Mucosa of rectum (tissue), 2 donors: ENCODE data around the gene LTO1.
"Not testable (repeated sequence)": the region's sequence is repeated elsewhere in the genome, so short reads cannot be mapped to it uniquely, and the experiment has no call there.

Experiments
- H3K27ac ChIP-seq, 2 donors: one replicate each; pipeline ENCODE4 v1.7.0; 2013; ENCODE audit warnings: inconsistent platforms in 2 of 2, low read depth in 2 of 2, low read length in 2 of 2
- H3K27me3 ChIP-seq, 2 donors: one replicate each; pipeline ENCODE4 v1.7.0; 2013; ENCODE audit warnings: low read length in 2 of 2; ENCODE audit not compliant: control insufficient read depth in 2 of 2, insufficient read depth in 2 of 2
- H3K36me3 ChIP-seq, 2 donors: one replicate each; pipeline ENCODE4 v1.7.0; 2013; ENCODE audit warnings: low read length in 2 of 2; ENCODE audit not compliant: control insufficient read depth in 2 of 2, insufficient read depth in 2 of 2
- H3K4me1 ChIP-seq, 2 donors: one replicate each; pipeline ENCODE4 v1.7.0; 2013; ENCODE audit warnings: low read length in 2 of 2, mild to moderate bottlenecking in 1 of 2; ENCODE audit not compliant: control insufficient read depth in 2 of 2, insufficient read depth in 2 of 2
- H3K4me3 ChIP-seq, 2 donors: one replicate each; pipeline ENCODE4 v1.7.0; 2013; ENCODE audit warnings: low read length in 2 of 2
- H3K9ac ChIP-seq, 2 donors: one replicate each; pipeline ENCODE4 v1.7.0; 2013; ENCODE audit warnings: low read length in 2 of 2, low read depth in 1 of 2, mild to moderate bottlenecking in 1 of 2
- H3K9me3 ChIP-seq, 2 donors: one replicate each; pipeline ENCODE4 v1.7.0; 2013; ENCODE audit warnings: low read length in 2 of 2; ENCODE audit not compliant: control insufficient read depth in 2 of 2
- donor health status: healthy.
- donor health status: Normal muscosa, but diverticular disease.

The LTO1 gene

DNA sequence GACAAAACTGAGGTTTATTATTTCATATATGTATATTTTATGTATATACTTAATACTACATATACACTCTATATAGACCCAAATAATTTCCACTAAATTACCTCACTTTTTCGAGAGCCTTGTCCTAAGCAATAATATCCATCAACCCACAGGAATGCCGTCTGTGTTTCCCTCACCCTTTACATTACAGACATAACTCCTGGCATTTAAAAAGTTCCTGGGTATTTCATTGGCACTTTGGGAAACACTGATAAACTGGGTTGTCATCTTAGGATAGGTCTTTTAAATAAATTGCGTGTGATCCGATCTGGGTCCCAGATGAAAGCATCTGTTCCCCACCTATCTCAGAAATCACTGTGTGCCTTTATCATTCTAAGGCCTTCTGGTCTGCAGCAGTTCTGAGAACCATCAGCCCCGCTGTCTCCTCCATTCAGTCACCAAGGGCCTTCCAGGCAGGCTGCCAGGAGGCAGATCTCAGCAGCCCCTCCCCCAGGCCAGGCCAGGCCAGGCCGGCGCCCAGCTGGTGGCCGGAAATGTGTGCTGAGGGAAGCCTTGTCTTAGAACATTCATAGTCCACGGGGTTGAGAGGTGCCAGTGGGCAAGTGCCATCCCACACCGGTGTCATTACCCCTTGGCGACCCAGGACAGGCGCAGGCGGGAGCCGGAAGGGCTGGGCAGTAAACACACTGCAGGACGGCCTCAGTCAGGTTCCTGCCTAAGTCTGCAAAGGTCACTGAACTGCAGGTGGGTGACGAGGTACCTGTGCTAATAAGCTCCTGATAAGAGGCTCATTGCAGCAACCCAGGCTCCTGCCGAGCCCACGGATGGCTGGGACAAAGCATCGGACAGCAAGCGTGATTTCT, 25.4 kb upstream of the LTO1 start:
- Histone ChIP-seq H3K36me3 (no peaks in the 10 kb centered on the region), H3K4me1 (peaks cover 6 to 7% of the 10 kb centered on the region in 2 donors), H3K4me3 (no peak overlapping the region), H3K27ac (no peak overlapping the region), H3K9ac (no peak overlapping the region), H3K9me3 (peaks cover 0 to 2% of the 10 kb centered on the region in 2 donors), H3K27me3 (peaks cover 29 to 39% of the 10 kb centered on the region in 2 donors)

DNA sequence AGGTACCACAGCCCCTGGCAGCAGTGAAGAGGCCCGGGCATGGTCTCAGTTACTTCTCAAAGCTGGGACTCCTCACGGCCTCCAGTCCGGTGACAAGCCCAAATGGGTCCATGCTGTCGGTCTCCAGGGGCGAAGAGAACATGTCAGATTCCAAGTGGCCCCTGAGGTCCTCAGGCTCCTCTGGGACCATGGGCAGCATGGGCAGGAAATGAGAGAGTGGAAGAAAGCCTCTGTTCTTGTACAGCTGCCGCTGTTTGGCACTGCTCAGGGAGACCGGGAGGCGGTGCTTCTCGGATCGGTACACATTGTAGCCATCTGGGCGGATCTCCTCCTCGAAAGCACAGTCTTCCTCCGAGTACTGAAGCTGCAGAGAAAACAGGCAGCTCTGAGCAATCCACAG, 24.1 kb upstream of the LTO1 start:
- Histone ChIP-seq H3K4me3 (no peak overlapping the region), H3K4me1 (no peaks in the 10 kb centered on the region), H3K9ac (no peak overlapping the region), H3K27me3 (peaks cover 29 to 36% of the 10 kb centered on the region in 2 donors), H3K27ac (no peak overlapping the region), H3K36me3 (no peaks in the 10 kb centered on the region), H3K9me3 (peaks cover 0 to 2% of the 10 kb centered on the region in 2 donors)

DNA sequence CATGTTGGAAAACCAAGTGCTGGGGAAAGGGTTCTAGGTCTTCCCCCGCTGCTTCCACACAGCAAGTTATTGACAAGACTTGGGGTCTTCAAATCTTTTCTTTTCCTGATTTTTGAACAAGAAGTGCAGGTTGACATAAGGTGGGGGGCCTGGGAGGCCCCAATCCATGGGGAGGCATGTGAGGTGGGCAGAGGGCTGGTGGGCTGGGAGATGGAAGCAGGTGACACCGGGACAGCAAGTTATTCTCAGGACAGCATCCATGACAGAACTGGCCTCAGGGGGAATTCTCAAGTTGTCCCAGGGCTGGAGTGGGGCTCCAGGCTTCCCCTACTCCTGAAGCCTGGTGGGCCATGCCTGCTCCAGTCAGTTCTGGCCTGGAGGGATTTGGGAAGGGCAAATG, 23.2 kb upstream of the LTO1 start:
- peaks cover 29 to 38% of the 10 kb centered on the region in 2 donors for H3K27me3 ChIP-seq
- H3K4me1 ChIP-seq, result no peaks in the 10 kb centered on the region
- no peak overlapping the region for H3K4me3 ChIP-seq

DNA sequence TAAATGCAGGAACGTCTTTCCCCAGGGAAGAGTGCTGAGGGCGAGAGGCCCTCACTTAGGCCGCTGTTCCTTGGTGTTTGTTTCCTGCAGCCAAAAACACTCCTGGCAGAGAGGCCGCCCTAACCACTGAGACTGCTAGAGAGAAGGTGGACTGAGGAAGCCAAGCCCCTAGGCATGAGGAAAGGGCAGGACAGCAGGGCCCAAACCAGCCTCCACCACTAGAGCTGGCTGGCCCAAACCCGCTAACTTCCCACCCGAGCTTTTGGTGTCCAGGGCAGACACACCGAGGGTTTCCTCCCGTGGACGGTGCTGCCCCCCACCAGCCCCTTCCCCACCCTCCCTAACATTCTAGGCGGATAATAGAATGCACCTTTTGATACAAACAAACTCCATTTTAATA, 22.7 kb upstream of the LTO1 start:
- no peak overlapping the region for H3K4me3 ChIP-seq
- no peak overlapping the region for H3K27ac ChIP-seq
- peaks cover 0 to 2% of the 10 kb centered on the region in 2 donors for H3K9me3 ChIP-seq
- H3K9ac ChIP-seq, result no peak overlapping the region
- no peaks in the 10 kb centered on the region for H3K36me3 ChIP-seq
- no peaks in the 10 kb centered on the region for H3K4me1 ChIP-seq
- H3K27me3 ChIP-seq, result peaks cover 24 to 34% of the 10 kb centered on the region in 2 donors

More for the DNA sequence above, 23.2 kb upstream of the LTO1 start:
- Histone ChIP-seq H3K9me3 (peaks cover 0 to 2% of the 10 kb centered on the region in 2 donors), H3K27ac (no peak overlapping the region), H3K36me3 (no peaks in the 10 kb centered on the region), H3K9ac (no peak overlapping the region)

- H3K27ac ChIP-seq, result no peak overlapping the region
- peaks cover 23 to 30% of the 10 kb centered on the region in 2 donors for H3K27me3 ChIP-seq
Observed at GRCh38 chr11:69697469-69697843, 22.3 kb upstream of the LTO1 start.

GRCh38 chr11:69696749-69697468, 21.8 kb upstream of the LTO1 start:
- Histone ChIP-seq H3K27ac (no peak overlapping the region), H3K27me3 (peaks cover 23 to 25% of the 10 kb centered on the region in 2 donors), H3K9ac (no peak overlapping the region)

More at GRCh38 chr11:69697469-69697843, 22.3 kb upstream of the LTO1 start:
- H3K9me3 ChIP-seq, result peaks cover 0 to 2% of the 10 kb centered on the region in 2 donors
- no peaks in the 10 kb centered on the region for H3K36me3 ChIP-seq
- H3K4me1 ChIP-seq, result no peaks in the 10 kb centered on the region
- H3K4me3 ChIP-seq, result no peak overlapping the region
- no peak overlapping the region for H3K9ac ChIP-seq

DNA sequence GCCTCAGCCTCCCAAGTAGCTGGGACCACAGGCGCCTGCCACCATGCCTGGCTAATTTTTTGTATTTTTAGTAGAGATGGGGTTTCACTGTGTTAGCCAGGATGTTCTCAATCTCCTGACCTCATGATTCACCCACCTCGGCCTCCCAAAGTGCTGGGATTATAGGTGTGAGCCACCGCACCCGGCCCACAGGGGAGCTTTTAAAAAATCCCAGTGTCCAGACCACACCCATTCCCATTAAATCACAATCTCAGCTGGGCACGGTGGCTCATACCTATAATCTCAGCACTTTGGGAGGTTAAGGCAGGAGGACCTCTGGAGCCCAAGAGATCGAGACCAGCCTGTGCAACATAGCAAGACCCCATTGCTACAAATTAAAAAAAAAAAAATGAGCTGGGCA, 20.8 kb upstream of the LTO1 start:
- not testable (repeated sequence) for H3K9ac ChIP-seq, H3K4me3 ChIP-seq, H3K27ac ChIP-seq, H3K36me3 ChIP-seq, H3K9me3 ChIP-seq, H3K4me1 ChIP-seq
- H3K27me3 ChIP-seq, result peaks cover 18 to 21% of the 10 kb centered on the region in 2 donors

More at GRCh38 chr11:69696749-69697468, 21.8 kb upstream of the LTO1 start:
- Histone ChIP-seq H3K36me3 (no peaks in the 10 kb centered on the region), H3K4me1 (no peaks in the 10 kb centered on the region), H3K9me3 (peaks cover 0 to 2% of the 10 kb centered on the region in 2 donors), H3K4me3 (no peak overlapping the region)

GRCh38 chr11:69695581-69695980, 20.4 kb upstream of the LTO1 start:
- Histone ChIP-seq H3K4me1 (no peaks in the 10 kb centered on the region), H3K4me3 (no peak overlapping the region), H3K27me3 (peaks cover 15 to 21% of the 10 kb centered on the region in 2 donors), H3K9me3 (no peaks in the 10 kb centered on the region), H3K36me3 (no peaks in the 10 kb centered on the region), H3K9ac (no peak overlapping the region), H3K27ac (no peak overlapping the region)

GRCh38 chr11:69694781-69695180, 19.6 kb upstream of the LTO1 start:
- H3K9me3 ChIP-seq, result no peaks in the 10 kb centered on the region
- H3K4me3 ChIP-seq, result no peak overlapping the region
- H3K27me3 ChIP-seq, result peaks cover 15 to 20% of the 10 kb centered on the region in 2 donors
- H3K9ac ChIP-seq, result no peak overlapping the region
- H3K27ac ChIP-seq, result no peak overlapping the region
- H3K36me3 ChIP-seq, result no peaks in the 10 kb centered on the region
- no peaks in the 10 kb centered on the region for H3K4me1 ChIP-seq

DNA sequence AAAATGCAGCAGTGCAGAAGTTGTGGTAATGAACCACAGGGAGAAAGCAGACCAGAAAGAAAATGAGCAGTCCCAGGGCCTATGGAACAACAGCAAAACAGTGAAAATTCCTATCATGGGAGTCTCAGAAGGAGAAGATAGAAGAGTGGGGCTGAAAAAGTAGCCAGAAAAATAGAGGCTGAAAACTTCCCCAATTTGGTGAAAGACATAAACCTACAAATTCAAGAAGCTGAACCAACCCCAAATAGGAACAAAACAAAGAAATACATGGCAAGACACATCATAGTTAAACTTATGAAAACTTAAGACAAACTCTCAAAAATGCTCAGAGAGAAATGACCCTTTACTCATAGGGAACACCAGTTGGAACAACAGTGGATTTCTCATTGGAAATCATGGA, 17.3 kb upstream of the LTO1 start:
- Histone ChIP-seq H3K27me3 (peaks cover 7 to 14% of the 10 kb centered on the region in 2 donors), H3K4me1 (no peaks in the 10 kb centered on the region), H3K27ac (no peak overlapping the region)

More for the DNA sequence above, 17.3 kb upstream of the LTO1 start:
- Histone ChIP-seq H3K4me3 (no peak overlapping the region), H3K9me3 (no peaks in the 10 kb centered on the region), H3K9ac (no peak overlapping the region), H3K36me3 (no peaks in the 10 kb centered on the region)
